Pancreas (tissue), 10 donors: ENCODE data around the gene KSR2. TPM values are rescaled to one million over a fixed set of nuclear protein-coding genes. Genes with fewer than 3 reads are reported as not detected.

ENCODE experiments used
- ATAC-seq, 4 donors: fragments of 200-7000 bp; cut with Tn5 transposase; one replicate each; pipeline versions ENCODE4 v1.8.0 to v1.9.1; 2020; ENCODE audit warnings: mild to moderate bottlenecking in 4 of 4, moderate library complexity in 4 of 4
- DNase-seq, 6 donors: peaks; one replicate each; pipeline ENCODE4 v3.0.0-alpha.2; 2020
- FAIRE-seq: peaks from 2 replicates; lab custom pipeline; 2012; peaks lifted over from hg19 to GRCh38; lab: Jason Lieb, UNC
- H3K27ac ChIP-seq, 4 donors: fragments of 200-600 bp; sonication (generic); 1 replicate in 3 of 4; 2 replicates in 1 of 4; pipeline versions ENCODE4 v1.5.0 to v1.8.0; 2020
- H3K27me3 ChIP-seq, 4 donors: fragments of 200-600 bp; one replicate each; pipeline ENCODE4 v1.8.0; 2021
- H3K36me3 ChIP-seq, 3 donors: fragments of 200-600 bp; sonication (generic) in 1 of 3; one replicate each; pipeline versions ENCODE4 v1.5.0 to v1.8.0; 2020 to 2021
- H3K4me1 ChIP-seq, 3 donors: fragments of 200-600 bp; one replicate each; pipeline ENCODE4 v1.8.0; 2021
- H3K4me3 ChIP-seq, 4 donors: fragments of 200-600 bp; sonication (generic) in 2 of 4; one replicate each; pipeline versions ENCODE4 v1.5.0 to v1.8.0; 2020 to 2021
- H3K9me3 ChIP-seq, 4 donors: fragments of 200-600 bp; one replicate each; pipeline ENCODE4 v1.8.0; 2021
- WGBS, 2 donors: extraction: QIAGEN DNeasy Blood & Tissue Kit; methylation state at CpG; one replicate each; pipeline ENCODE4 v1.1.7; 2013; 5-methylcytosine and 5-hydroxymethylcytosine counted together
- intact Hi-C, 3 donors: fragments of 100-400 bp; cut with DNase I; formaldehyde crosslinking; loops; one replicate each; pipeline versions ENCODE4 v1.11.1 to v1.14.2; 2022
- polyA plus RNA-seq, 2 donors: library from polyadenylated mRNA; stranded (reverse); fragments of 200-250 nt; gene quantifications; one replicate each; pipeline ENCODE4 v1.2.3, GENCODE V29; 2013
- total RNA-seq, 6 donors: library from RNA; stranded (reverse); fragmentation: NEBNext Ultra II Directional in 4 of 6; extraction: Animal tissue kit (Norgen Biotek cat#: 25700) in 4 of 6; gene quantifications; one replicate each; pipeline versions ENCODE4 v1.2.1 to v1.2.4, GENCODE V29; 2021 to 2023
- TF ChIP-seq, protein P1 (sequence below), 4 donors: fragments of 200-600 bp; sonication (generic) in 3 of 4; IDR thresholded peaks; one replicate each; pipeline versions ENCODE4 v1.5.0 to v1.8.0; 2021; ENCODE audit warnings: antibody characterized with exemption in 4 of 4
- donor health status: healthy with polysubstance abuse.
- donor health status: DM: no; HTN: no; CAD: no; lungs with moderate emphysema.
- donor health status: DM: no; HTN: no; CAD: no.
- donor health status: control.
- donor health status: control.
- donor health status: Bipolar disorder and iron deficiency.
- donor health status: DM: yes; HTN: yes; CAD: no.
- donor health status: DM: no; HTN: no; CAD: no.
- donor health status: DM: no; HTN: no; CAD: no.
- donor health status: DM: yes; HTN: yes; CAD: no.

KSR2 gene
- total and polyA plus RNA-seq, 8 donors = 0.68 to 1.8 (median 1.3) TPM

DNA sequence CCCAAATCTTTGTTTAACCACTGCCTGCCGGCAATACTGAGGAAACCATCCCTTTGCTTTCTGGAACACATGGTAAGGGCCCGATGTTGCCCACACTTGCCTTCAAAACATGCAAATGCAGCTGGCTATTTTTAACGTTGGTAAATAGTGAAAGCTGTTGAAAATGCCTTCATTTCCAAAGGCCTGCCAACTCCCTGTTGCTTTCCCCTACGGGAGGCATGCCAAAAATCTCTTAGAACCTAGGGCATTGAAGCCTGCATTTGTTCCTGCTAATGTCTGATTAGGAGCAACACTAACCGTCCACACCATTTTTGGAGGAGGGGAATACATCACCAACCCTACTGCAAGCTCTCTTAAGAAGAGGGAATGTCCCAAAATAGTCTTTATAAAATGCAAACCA lies 454.8 kb downstream of the KSR2 start:
- 10 to 13% methylated on average over 5 of the region's 5 CpGs for WGBS, 2 donors
- Histone ChIP-seq H3K9me3 (no peaks in the 10 kb centered on the region), H3K4me3 (no peak overlapping the region), H3K4me1 (peaks cover 8 to 16% (median 12%) of the 10 kb centered on the region in 3 donors), H3K27ac (peak overlapping the region in 1 of 4 donors; percentile 56), H3K36me3 (no peaks in the 10 kb centered on the region), H3K27me3 (no peaks in the 10 kb centered on the region)
- intact Hi-C loops = no loop called here
- DNase-seq (peak in 2 of 6 donors; percentile 28 to 40), ATAC-seq (peak; percentile 65 to 84 (median 78)), FAIRE-seq (no peak)
- TF ChIP-seq, protein P1, sequence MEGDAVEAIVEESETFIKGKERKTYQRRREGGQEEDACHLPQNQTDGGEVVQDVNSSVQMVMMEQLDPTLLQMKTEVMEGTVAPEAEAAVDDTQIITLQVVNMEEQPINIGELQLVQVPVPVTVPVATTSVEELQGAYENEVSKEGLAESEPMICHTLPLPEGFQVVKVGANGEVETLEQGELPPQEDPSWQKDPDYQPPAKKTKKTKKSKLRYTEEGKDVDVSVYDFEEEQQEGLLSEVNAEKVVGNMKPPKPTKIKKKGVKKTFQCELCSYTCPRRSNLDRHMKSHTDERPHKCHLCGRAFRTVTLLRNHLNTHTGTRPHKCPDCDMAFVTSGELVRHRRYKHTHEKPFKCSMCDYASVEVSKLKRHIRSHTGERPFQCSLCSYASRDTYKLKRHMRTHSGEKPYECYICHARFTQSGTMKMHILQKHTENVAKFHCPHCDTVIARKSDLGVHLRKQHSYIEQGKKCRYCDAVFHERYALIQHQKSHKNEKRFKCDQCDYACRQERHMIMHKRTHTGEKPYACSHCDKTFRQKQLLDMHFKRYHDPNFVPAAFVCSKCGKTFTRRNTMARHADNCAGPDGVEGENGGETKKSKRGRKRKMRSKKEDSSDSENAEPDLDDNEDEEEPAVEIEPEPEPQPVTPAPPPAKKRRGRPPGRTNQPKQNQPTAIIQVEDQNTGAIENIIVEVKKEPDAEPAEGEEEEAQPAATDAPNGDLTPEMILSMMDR (IDR thresholded peaks at IDR 0.05) = no peak

DNA sequence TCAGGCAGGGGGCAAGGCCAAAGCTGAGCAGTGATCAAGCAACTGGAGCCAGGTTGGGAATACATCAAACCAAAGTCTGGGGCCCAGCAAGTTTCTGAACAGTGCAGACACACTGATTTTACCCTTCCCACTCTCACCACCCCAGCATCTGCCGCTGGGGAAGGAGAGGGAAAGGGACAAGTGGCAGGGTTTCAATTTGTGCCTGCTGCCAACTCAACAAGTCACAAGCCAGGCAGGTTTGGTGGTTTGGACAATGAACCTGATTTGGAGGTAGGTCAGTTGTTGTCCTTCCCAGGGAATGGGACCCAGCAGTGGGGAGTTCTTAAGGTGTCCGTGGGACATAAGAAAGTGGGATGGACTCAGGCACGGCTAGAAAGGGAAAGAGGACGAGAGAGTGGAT lies 455.4 kb downstream of the KSR2 start:
- FAIRE-seq (no peak), DNase-seq (peak in 3 of 6 donors; percentile 20 to 59 (median 22)), ATAC-seq (peak; percentile 61 to 84 (median 72))
- WGBS, 2 donors = 28 to 40% methylated on average over 4 of the region's 4 CpGs
- H3K27me3 ChIP-seq = no peaks in the 10 kb centered on the region
- peaks cover 8 to 16% (median 12%) of the 10 kb centered on the region in 3 donors for H3K4me1 ChIP-seq
- no peak overlapping the region for H3K4me3 ChIP-seq
- no peaks in the 10 kb centered on the region for H3K36me3 ChIP-seq
- H3K9me3 ChIP-seq = no peaks in the 10 kb centered on the region
- intact Hi-C loops = no loop called here
- TF ChIP-seq, protein P1 (IDR thresholded peaks at IDR 0.05) = no peak
- peak overlapping the region in 1 of 4 donors; percentile 56 for H3K27ac ChIP-seq

DNA sequence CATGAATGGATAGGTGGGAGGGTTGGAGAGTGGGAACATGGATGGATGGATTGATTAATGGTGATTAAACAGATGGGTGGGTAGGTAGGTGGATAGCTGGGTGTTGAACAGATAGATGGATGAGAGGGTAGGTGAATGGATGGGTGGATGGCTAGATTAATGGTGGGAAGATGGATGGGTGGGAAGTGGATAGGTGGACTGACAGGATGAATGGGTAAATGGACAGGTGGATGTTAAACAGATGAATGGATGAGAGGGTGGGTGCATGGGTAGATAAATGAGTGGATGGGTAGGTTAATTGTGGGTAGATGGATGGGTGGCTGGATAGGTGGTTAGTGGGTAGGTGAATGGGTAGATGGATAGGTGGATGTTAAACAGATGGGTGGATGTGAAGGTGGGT lies 460.3 kb downstream of the KSR2 start:
- no peaks in the 10 kb centered on the region for H3K36me3 ChIP-seq
- DNase-seq (no peak), ATAC-seq (no peak), FAIRE-seq (no peak)
- no peak overlapping the region for H3K27ac ChIP-seq
- H3K9me3 ChIP-seq = no peaks in the 10 kb centered on the region
- H3K27me3 ChIP-seq = no peaks in the 10 kb centered on the region
- intact Hi-C loops = no loop called here
- H3K4me1 ChIP-seq = peaks cover 4 to 9% (median 4%) of the 10 kb centered on the region in 3 donors
- TF ChIP-seq, protein P1 (IDR thresholded peaks at IDR 0.05) = no peak
- H3K4me3 ChIP-seq = no peak overlapping the region

DNA sequence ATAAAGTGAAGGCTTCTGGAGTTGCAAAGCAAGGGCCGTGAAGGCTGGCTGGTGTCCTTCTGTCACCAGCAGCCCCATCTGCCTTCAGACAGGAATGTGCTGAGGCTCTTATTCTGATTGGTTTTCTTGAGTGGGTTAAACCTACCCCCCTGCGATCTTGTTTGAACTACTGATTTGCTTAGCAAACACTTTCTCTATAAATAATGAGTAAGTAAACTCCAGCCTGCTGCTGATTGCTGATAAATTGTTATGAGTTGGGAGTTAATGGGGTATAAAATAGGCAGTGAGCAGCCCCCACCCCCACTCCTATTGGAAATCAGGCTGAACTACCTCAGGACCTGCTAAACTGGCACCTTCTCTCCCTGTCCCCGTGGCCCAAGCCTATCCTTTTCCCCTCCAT lies 461.2 kb downstream of the KSR2 start:
- intact Hi-C loops = no loop called here
- DNase-seq (no peak), ATAC-seq (peak in 3 of 4 donors; percentile 67 to 76 (median 68)), FAIRE-seq (no peak)
- H3K4me1 ChIP-seq = peaks cover 0 to 6% (median 5%) of the 10 kb centered on the region in 3 donors
- H3K9me3 ChIP-seq = no peaks in the 10 kb centered on the region
- no peaks in the 10 kb centered on the region for H3K36me3 ChIP-seq
- no peak overlapping the region for H3K27ac ChIP-seq
- no peaks in the 10 kb centered on the region for H3K27me3 ChIP-seq
- TF ChIP-seq, protein P1 (IDR thresholded peaks at IDR 0.05) = no peak
- WGBS, 2 donors = 22 to 27% methylated on average over 3 of the region's 3 CpGs
- no peak overlapping the region for H3K4me3 ChIP-seq

DNA sequence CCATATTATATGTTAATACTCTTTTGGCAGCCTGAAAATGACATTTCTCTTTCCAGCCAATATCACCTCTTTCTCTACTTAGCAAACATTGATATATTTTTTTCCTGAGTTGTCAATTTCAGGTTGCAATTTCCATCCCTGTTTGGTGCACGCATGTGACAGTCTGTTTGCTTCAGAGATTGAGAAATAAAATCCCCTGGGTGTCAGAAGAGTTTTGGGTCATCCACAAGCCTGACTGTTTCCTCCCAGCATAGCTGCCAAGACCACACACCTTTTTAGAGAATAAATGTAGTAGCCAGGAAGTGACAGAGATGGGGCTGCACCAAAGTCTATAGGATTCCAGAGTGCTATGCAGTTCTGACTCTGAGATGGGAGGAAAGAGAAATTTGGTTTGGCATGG lies 462.5 kb downstream of the KSR2 start:
- no peak for DNase-seq
- FAIRE-seq = no peak
- H3K4me1 ChIP-seq = peaks cover 7 to 16% (median 15%) of the 10 kb centered on the region in 3 donors
- no peaks in the 10 kb centered on the region for H3K36me3 ChIP-seq
- TF ChIP-seq, protein P1 (IDR thresholded peaks at IDR 0.05) = no peak
- 37 to 54% methylated on average over 1 of the region's 1 CpG for WGBS, 2 donors
- H3K27me3 ChIP-seq = no peaks in the 10 kb centered on the region
- H3K9me3 ChIP-seq = no peaks in the 10 kb centered on the region
- H3K4me3 ChIP-seq = no peak overlapping the region
- ATAC-seq = no peak
- H3K27ac ChIP-seq = no peak overlapping the region
- intact Hi-C loops = no loop called here
